ENCODE results near the gene KIFC3. TPM values are rescaled to one million over a fixed set of nuclear protein-coding genes. Genes with fewer than 3 reads are reported as not detected.

The KIFC3 gene
- total and polyA plus RNA-seq, 8 donors, result 41.4 to 96.8 (median 60.0) TPM

DNA sequence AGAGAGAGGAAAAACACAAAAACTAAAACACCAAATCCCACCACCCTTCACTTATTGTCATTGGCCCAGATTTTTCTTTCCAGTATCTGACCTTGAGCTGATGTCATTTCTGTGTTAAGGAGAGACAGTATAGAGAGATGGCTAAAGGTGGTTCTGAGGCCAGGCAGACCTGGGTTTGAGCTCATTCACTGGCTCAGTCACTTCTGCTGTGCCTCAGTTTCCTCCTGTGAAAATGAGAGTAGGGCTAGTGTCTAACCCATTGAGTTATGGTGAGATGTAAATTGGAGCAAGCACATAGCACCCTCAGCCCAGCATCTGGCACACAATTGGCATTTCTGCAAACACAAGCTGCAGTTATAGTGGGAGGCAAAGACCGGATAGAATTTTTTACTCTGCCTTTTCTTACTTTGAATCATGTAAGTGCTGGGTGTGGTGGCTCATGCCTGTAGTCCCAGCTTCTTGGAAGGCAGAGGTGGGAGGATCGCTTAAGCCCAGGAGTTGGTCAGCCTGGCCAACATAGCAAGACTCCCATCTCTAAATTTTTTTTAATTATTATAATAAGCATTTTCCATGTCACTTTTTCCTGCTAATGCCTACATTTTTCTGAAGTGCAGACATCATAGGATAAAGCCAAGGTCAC lies 6.4 kb upstream of the KIFC3 start:
- Histone ChIP-seq H3K27ac (peak overlapping the region in 1 of 2 donors; percentile 78), H3K36me3 (no peaks in the 10 kb centered on the region), H3K9me3 (no peaks in the 10 kb centered on the region), H3K27me3 (no peaks in the 10 kb centered on the region), H3K4me3 (peak overlapping the region in 1 of 2 donors; percentile 1), H3K4me1 (peaks cover 20 to 58% of the 10 kb centered on the region in 2 donors)
- DNase-seq, result no peak
- intact Hi-C loops (cut with DNase I), result no loop called here
- TF ChIP-seq CTCF (IDR thresholded peaks at IDR 0.05), result no peak
- ATAC-seq, result no peak

- Histone ChIP-seq H3K4me3 (peak overlapping the region in 1 of 2 donors; percentile 1), H3K4me1 (peaks cover 25 to 65% of the 10 kb centered on the region in 2 donors)
- no peak for TF ChIP-seq CTCF (IDR thresholded peaks at IDR 0.05)
Measured at GRCh38 chr16:57807968-57808528, 5.8 kb upstream of the KIFC3 start.

GRCh38 chr16:57807252-57807967 lies 5.1 kb upstream of the KIFC3 start:
- Histone ChIP-seq H3K9me3 (no peaks in the 10 kb centered on the region), H3K27me3 (peaks cover 0 to 12% of the 10 kb centered on the region in 2 donors), H3K36me3 (no peaks in the 10 kb centered on the region), H3K4me3 (peak overlapping the region in 1 of 2 donors; percentile 1), H3K27ac (peak overlapping the region; percentile 64 to 78), H3K4me1 (peaks cover 30 to 70% of the 10 kb centered on the region in 2 donors)
- no peak for TF ChIP-seq CTCF (IDR thresholded peaks at IDR 0.05)
- intact Hi-C loops (cut with DNase I), result no loop called here
- peak; percentile 11 for ATAC-seq
- no peak for DNase-seq

More at GRCh38 chr16:57807968-57808528, 5.8 kb upstream of the KIFC3 start:
- Histone ChIP-seq H3K27me3 (peaks cover 0 to 6% of the 10 kb centered on the region in 2 donors), H3K36me3 (no peaks in the 10 kb centered on the region), H3K9me3 (no peaks in the 10 kb centered on the region), H3K27ac (peak overlapping the region; percentile 64 to 78)
- peak in 3 of 4 donors; percentile 79 to 92 (median 86) for DNase-seq
- intact Hi-C loops (cut with DNase I), result no loop called here
- ATAC-seq, result peak; percentile 82

DNA sequence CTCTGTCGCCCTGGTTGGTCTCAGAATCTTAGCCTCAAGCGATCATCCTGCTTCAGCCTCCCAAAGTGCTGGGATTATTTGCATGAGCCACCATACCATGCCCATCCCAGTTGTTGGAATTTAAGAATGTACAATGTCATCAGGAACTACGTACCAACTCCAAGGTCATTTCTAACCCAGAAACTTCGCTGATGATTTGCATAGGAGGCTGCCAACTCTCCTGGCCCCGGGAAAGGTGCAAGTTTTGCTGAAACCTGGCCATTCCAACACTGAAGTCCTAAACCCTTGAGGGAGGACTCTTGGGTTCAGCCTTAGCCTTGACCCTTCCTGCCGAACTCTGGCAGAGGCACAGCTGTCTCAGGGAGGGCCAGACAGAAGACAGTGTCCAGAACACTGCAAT lies 2.9 kb upstream of the KIFC3 start:
- Histone ChIP-seq H3K9me3 (no peaks in the 10 kb centered on the region), H3K27ac (no peak overlapping the region), H3K36me3 (no peaks in the 10 kb centered on the region), H3K4me1 (peaks cover 42 to 74% of the 10 kb centered on the region in 2 donors), H3K27me3 (peaks cover 0 to 30% of the 10 kb centered on the region in 2 donors), H3K4me3 (no peak overlapping the region)
- intact Hi-C loops (cut with DNase I), result no loop called here
- no peak for ATAC-seq
- no peak for DNase-seq
- TF ChIP-seq CTCF (IDR thresholded peaks at IDR 0.05), result no peak

Measured in left lung (tissue), 10 donors.